CD14-positive monocyte (primary cell): ENCODE measurements around the gene STRN3. TPM values are rescaled to one million over a fixed set of nuclear protein-coding genes. Genes with fewer than 3 reads are reported as not detected.

Source experiments
- DNase-seq, 3 donors: peaks; one replicate each; pipeline ENCODE4 v3.0.0-alpha.2; 2011 to 2022
- H2AFZ ChIP-seq: 2 replicates; pipeline ENCODE4 v1.6.0; 2012; ENCODE audit warnings: mild to moderate bottlenecking, low read depth, low read length, inconsistent platforms; ENCODE audit not compliant: insufficient read depth, poor library complexity, severe bottlenecking
- H3K27ac ChIP-seq, 2 donors: 1 replicate in 1 of 2; 2 replicates in 1 of 2; pipeline ENCODE4 v1.5.1; 2012 to 2013; ENCODE audit warnings: low read length in 2 of 2, control low read depth in 1 of 2, inconsistent platforms in 1 of 2, low read depth in 1 of 2, mild to moderate bottlenecking in 1 of 2
- H3K27me3 ChIP-seq, 2 donors: one replicate each; pipeline versions ENCODE4 v1.6.0 to v1.6.1; 2011 to 2013; ENCODE audit warnings: low read length in 2 of 2; ENCODE audit not compliant: control insufficient read depth in 2 of 2, insufficient read depth in 2 of 2
- H3K36me3 ChIP-seq, 2 donors: replicated peaks in 1 of 2; 1 replicate in 1 of 2; 2 replicates in 1 of 2; pipeline versions ENCODE4 v1.5.1 to v1.6.1; 2012 to 2013; ENCODE audit warnings: low read length in 2 of 2, control low read depth in 1 of 2, inconsistent platforms in 1 of 2, mild to moderate bottlenecking in 1 of 2; ENCODE audit not compliant: insufficient read depth in 2 of 2, control insufficient read depth in 1 of 2
- H3K4me1 ChIP-seq, 2 donors: 1 replicate in 1 of 2; 2 replicates in 1 of 2; pipeline versions ENCODE4 v1.5.1 to v1.6.1; 2012 to 2013; ENCODE audit warnings: low read length in 2 of 2, control low read depth in 1 of 2, inconsistent platforms in 1 of 2, mild to moderate bottlenecking in 1 of 2, moderate library complexity in 1 of 2; ENCODE audit not compliant: insufficient read depth in 2 of 2, control insufficient read depth in 1 of 2
- H3K4me2 ChIP-seq: replicated peaks from 2 replicates; pipeline ENCODE3; 2012; ENCODE audit warnings: low read length, moderate library complexity, mild to moderate bottlenecking; ENCODE audit not compliant: poor library complexity, severe bottlenecking; ENCODE audit errors: extremely low read depth
- H3K4me3 ChIP-seq, 3 experiments: fragments of 200-600 bp in 1 of 3; sonication (generic) in 1 of 3; replicated peaks in 1 of 3; 1 replicate in 2 of 3; 2 replicates in 1 of 3; pipeline ENCODE4 v1.5.1; 2011 to 2013; ENCODE audit warnings: low read length in 3 of 3, mild to moderate bottlenecking in 3 of 3, control low read depth in 2 of 3, low read depth in 2 of 3, inconsistent platforms in 1 of 3, moderate library complexity in 1 of 3
- H3K79me2 ChIP-seq: 2 replicates; pipeline ENCODE4 v1.6.0; 2012; ENCODE audit warnings: mild to moderate bottlenecking, control low read depth, inconsistent platforms, low read length, moderate library complexity; ENCODE audit not compliant: insufficient read depth
- H3K9ac ChIP-seq: 2 replicates; pipeline ENCODE4 v1.6.0; 2017; ENCODE audit warnings: low read length, mild to moderate bottlenecking; ENCODE audit not compliant: insufficient read depth, poor library complexity, severe bottlenecking
- H3K9me3 ChIP-seq, 2 donors: replicated peaks in 1 of 2; 1 replicate in 1 of 2; 2 replicates in 1 of 2; pipeline versions ENCODE4 v1.5.1 to v1.6.1; 2012 to 2013; ENCODE audit warnings: low read length in 2 of 2, control low read depth in 1 of 2; ENCODE audit not compliant: control insufficient read depth in 1 of 2, insufficient read depth in 1 of 2
- H4K20me1 ChIP-seq: 2 replicates; pipeline ENCODE4 v1.6.0; 2012; ENCODE audit warnings: mild to moderate bottlenecking, low read length, control low read depth, moderate library complexity; ENCODE audit not compliant: insufficient read depth
- H3K27ac Mint-ChIP-seq, 7 donors: one replicate each; pipeline ENCODE4 v1.8.0; 2020; ENCODE audit warnings: mild to moderate bottlenecking in 7 of 7, mixed read lengths in 7 of 7, moderate library complexity in 6 of 7, inconsistent platforms in 2 of 7
- H3K27me3 Mint-ChIP-seq, 3 donors: one replicate each; pipeline ENCODE4 v1.8.0; 2021 to 2022; ENCODE audit warnings: low read depth in 3 of 3, mild to moderate bottlenecking in 3 of 3, mixed read lengths in 3 of 3, moderate library complexity in 3 of 3, inconsistent platforms in 1 of 3
- H3K36me3 Mint-ChIP-seq, 2 donors: one replicate each; pipeline ENCODE4 v1.8.0; 2020; ENCODE audit warnings: mixed read lengths in 2 of 2, inconsistent platforms in 1 of 2, mild to moderate bottlenecking in 1 of 2
- H3K4me1 Mint-ChIP-seq: one replicate; pipeline ENCODE4 v1.8.0; 2020; ENCODE audit warnings: mild to moderate bottlenecking, mixed read lengths
- H3K4me3 Mint-ChIP-seq, 2 donors: one replicate each; pipeline ENCODE4 v1.8.0; 2020; ENCODE audit warnings: mild to moderate bottlenecking in 2 of 2, mixed read lengths in 2 of 2, moderate library complexity in 1 of 2
- H3K9me3 Mint-ChIP-seq, 7 donors: one replicate each; pipeline ENCODE4 v1.8.0; 2020 to 2022; ENCODE audit warnings: mixed read lengths in 7 of 7, mild to moderate bottlenecking in 6 of 7, moderate library complexity in 6 of 7, inconsistent platforms in 2 of 7
- WGBS: methylation state at CpG from one replicate; pipeline ENCODE4 v1.1.5; 2013; ENCODE audit warnings: missing lambda C conversion rate; ENCODE audit not compliant: insufficient coverage; 5-methylcytosine and 5-hydroxymethylcytosine counted together
- intact Hi-C, 2 donors: fragments of 100-400 bp; cut with micrococcal nuclease; formaldehyde crosslinking; loops; one replicate each; pipeline versions ENCODE4 v1.15.0 to v1.15.1; 2023
- polyA plus RNA-seq, 3 donors: library from polyadenylated mRNA; depleted of rRNA in 1 of 3; unstranded in 2 of 3; stranded (reverse) in 1 of 3; fragments of 300-500 nt in 2 of 3; fragments of >200 nt in 1 of 3; fragmentation: Illumina TruSeq in 2 of 3; gene quantifications; 1 replicate in 2 of 3; 2 replicates in 1 of 3; pipeline ENCODE4 v1.2.3, GENCODE V29; 2012 to 2021
- TF ChIP-seq, protein P1 (sequence below): fragments of 200-600 bp; IDR thresholded peaks from one replicate; pipeline ENCODE4 v1.8.0; 2022; ENCODE audit warnings: antibody characterized with exemption, mild to moderate bottlenecking

The STRN3 gene
- polyA plus RNA-seq, 3 donors = 1.0 to 12.0 (median 3.8) TPM

- Mint-ChIP-seq H3K9me3 (no peaks in the 10 kb centered on the region), H3K27me3 (no peaks in the 10 kb centered on the region), H3K27ac (no peak overlapping the region), H3K4me1 (no peaks in the 10 kb centered on the region), H3K36me3 (peaks cover 33 to 38% of the 10 kb centered on the region in 2 donors), H3K4me3 (no peak overlapping the region)
- Histone ChIP-seq H3K9ac (no peak overlapping the region), H3K36me3 (peaks cover 66 to 83% of the 10 kb centered on the region in 2 donors), H3K27ac (no peak overlapping the region), H3K9me3 (no peaks in the 10 kb centered on the region), H3K27me3 (no peaks in the 10 kb centered on the region), H3K4me2 (no peak overlapping the region), H3K79me2 (no peaks in the 10 kb centered on the region), H2AFZ (no peak overlapping the region), H3K4me3 (no peak overlapping the region), H3K4me1 (no peaks in the 10 kb centered on the region), H4K20me1 (no peaks in the 10 kb centered on the region)
- TF ChIP-seq, protein P1, sequence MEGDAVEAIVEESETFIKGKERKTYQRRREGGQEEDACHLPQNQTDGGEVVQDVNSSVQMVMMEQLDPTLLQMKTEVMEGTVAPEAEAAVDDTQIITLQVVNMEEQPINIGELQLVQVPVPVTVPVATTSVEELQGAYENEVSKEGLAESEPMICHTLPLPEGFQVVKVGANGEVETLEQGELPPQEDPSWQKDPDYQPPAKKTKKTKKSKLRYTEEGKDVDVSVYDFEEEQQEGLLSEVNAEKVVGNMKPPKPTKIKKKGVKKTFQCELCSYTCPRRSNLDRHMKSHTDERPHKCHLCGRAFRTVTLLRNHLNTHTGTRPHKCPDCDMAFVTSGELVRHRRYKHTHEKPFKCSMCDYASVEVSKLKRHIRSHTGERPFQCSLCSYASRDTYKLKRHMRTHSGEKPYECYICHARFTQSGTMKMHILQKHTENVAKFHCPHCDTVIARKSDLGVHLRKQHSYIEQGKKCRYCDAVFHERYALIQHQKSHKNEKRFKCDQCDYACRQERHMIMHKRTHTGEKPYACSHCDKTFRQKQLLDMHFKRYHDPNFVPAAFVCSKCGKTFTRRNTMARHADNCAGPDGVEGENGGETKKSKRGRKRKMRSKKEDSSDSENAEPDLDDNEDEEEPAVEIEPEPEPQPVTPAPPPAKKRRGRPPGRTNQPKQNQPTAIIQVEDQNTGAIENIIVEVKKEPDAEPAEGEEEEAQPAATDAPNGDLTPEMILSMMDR = no peak
- no peak for DNase-seq
- WGBS = no CpG with 5 or more reads among the region's 2 CpGs
- intact Hi-C loops = no loop called here
Observed at GRCh38 chr14:30908826-30909225, 117.4 kb downstream of the STRN3 start.

DNA sequence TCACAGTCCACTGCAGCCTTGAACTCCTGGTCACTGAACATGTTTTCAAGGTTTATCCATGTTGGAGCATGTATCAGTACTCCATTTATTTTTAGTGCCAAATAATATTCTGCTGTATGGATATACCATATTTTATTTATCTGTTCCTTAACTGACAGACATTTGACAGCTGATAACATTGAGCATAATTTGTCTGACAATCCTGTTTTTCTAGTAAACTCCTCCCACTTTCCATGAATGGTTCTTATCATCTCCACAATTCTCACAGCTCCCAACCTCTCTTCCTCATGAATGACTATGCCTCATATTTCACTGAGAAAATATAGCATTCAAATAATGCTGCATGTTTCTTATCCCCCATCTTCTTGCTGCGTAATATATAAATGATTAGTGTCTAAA, 118.5 kb downstream of the STRN3 start:
- Histone ChIP-seq H3K9me3 (no peaks in the 10 kb centered on the region), H2AFZ (no peak overlapping the region), H3K9ac (no peak overlapping the region), H3K79me2 (no peaks in the 10 kb centered on the region), H3K27me3 (no peaks in the 10 kb centered on the region), H3K27ac (no peak overlapping the region), H4K20me1 (no peaks in the 10 kb centered on the region), H3K4me1 (no peaks in the 10 kb centered on the region), H3K36me3 (peaks cover 71 to 91% of the 10 kb centered on the region in 2 donors), H3K4me2 (no peak overlapping the region), H3K4me3 (no peak overlapping the region)
- Mint-ChIP-seq H3K9me3 (no peaks in the 10 kb centered on the region), H3K27me3 (no peaks in the 10 kb centered on the region), H3K4me1 (no peaks in the 10 kb centered on the region), H3K27ac (no peak overlapping the region), H3K36me3 (peaks cover 34 to 40% of the 10 kb centered on the region in 2 donors), H3K4me3 (no peak overlapping the region)
- TF ChIP-seq, protein P1 = no peak
- no peak for DNase-seq
- intact Hi-C loops = no loop called here
- WGBS = no CpG with 5 or more reads among the region's 1 CpG
